HepG2 (cell line): Measurements from ENCODE around the gene C1orf116.

ENCODE experiments used
- SP2 ChIP-seq: sonication (generic); formaldehyde crosslinking; IDR thresholded peaks from 2 replicates; pipeline ENCODE4 v1.5.1; 2020; ENCODE audit warnings: mild to moderate bottlenecking, missing genetic modification reagents
- TF ChIP-seq, protein P1 (sequence below): sonication (generic); formaldehyde crosslinking; IDR thresholded peaks from 2 replicates; pipeline ENCODE4 v1.8.1; 2023; ENCODE audit warnings: mild to moderate bottlenecking, inconsistent platforms, moderate library complexity, missing genetic modification reagents, borderline replicate concordance

DNA sequence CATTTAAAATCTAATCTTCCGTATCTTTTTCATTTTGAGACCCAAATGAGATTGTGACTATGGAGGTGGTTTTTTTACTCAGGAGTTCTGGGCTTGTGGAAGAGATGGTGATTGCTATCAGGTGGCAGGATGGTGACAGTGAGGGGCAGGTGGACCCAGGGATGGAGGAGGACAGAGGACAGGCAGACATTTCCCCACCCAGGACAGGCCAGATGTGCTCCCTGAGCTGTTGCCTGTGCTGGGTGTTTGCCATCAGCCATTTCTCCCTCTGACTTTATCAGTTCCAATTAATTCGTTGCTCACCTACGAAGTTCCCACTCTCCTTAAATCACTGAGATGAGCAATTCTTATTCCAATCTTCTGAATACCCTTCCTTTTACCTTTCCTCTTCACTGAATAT is 26.5 kb downstream of the C1orf116 start:
- TF ChIP-seq, protein P1, sequence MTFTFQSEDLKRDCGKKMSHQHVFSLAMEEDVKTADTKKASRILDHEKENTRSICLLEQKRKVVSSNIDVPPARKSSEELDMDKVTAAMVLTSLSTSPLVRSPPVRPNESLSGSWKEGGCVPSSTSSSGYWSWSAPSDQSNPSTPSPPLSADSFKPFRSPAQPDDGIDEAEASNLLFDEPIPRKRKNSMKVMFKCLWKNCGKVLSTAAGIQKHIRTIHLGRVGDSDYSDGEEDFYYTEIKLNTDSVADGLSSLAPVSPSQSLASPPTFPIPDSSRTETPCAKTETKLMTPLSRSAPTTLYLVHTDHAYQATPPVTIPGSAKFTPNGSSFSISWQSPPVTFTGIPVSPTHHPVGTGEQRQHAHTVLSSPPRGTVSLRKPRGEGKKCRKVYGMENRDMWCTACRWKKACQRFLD (CRISPR knock-in tag) = no peak
- no peak for TF ChIP-seq SP2 (CRISPR knock-in tag)
